Liver (tissue), 9 donors: ENCODE measurements around the gene IL7R. TPM values are rescaled to one million over a fixed set of nuclear protein-coding genes. Genes with fewer than 3 reads are reported as not detected.

Source experiments
- DNase-seq: peaks from one replicate; pipeline ENCODE4 v3.0.0-alpha.2; 2017; ENCODE audit warnings: low spot score
- H3K27ac ChIP-seq, 2 donors: one replicate each; pipeline ENCODE4 v1.7.0; 2013; ENCODE audit warnings: inconsistent platforms in 2 of 2, low read length in 2 of 2, control low read depth in 1 of 2, low read depth in 1 of 2, mild to moderate bottlenecking in 1 of 2
- H3K27me3 ChIP-seq, 4 donors: one replicate each; pipeline versions ENCODE4 v1.6.1 to v1.7.0; 2013; ENCODE audit warnings: low read length in 3 of 4, inconsistent platforms in 1 of 4, mild to moderate bottlenecking in 1 of 4, moderate library complexity in 1 of 4; ENCODE audit not compliant: control insufficient read depth in 4 of 4, insufficient read depth in 4 of 4
- H3K36me3 ChIP-seq, 4 donors: one replicate each; pipeline versions ENCODE4 v1.6.1 to v1.7.0; 2013; ENCODE audit warnings: low read length in 3 of 4, mild to moderate bottlenecking in 3 of 4, low read depth in 1 of 4, moderate library complexity in 1 of 4; ENCODE audit not compliant: control insufficient read depth in 4 of 4, insufficient read depth in 3 of 4
- H3K4me1 ChIP-seq, 4 donors: one replicate each; pipeline versions ENCODE4 v1.6.1 to v1.7.0; 2013; ENCODE audit warnings: low read length in 3 of 4, mild to moderate bottlenecking in 3 of 4, moderate library complexity in 1 of 4; ENCODE audit not compliant: control insufficient read depth in 4 of 4, insufficient read depth in 4 of 4
- H3K4me3 ChIP-seq, 3 donors: one replicate each; pipeline versions ENCODE4 v1.6.1 to v1.7.0; 2013; ENCODE audit warnings: low read length in 3 of 3, control low read depth in 1 of 3, low read depth in 1 of 3, mild to moderate bottlenecking in 1 of 3
- H3K9ac ChIP-seq, 2 donors: one replicate each; pipeline ENCODE4 v1.7.0; 2013; ENCODE audit warnings: low read length in 2 of 2, mild to moderate bottlenecking in 2 of 2, moderate library complexity in 2 of 2, control low read depth in 1 of 2, low read depth in 1 of 2
- H3K9me3 ChIP-seq, 4 donors: one replicate each; pipeline versions ENCODE4 v1.6.1 to v1.7.0; 2013; ENCODE audit warnings: low read length in 3 of 4; ENCODE audit not compliant: control insufficient read depth in 4 of 4
- ATF3 ChIP-seq: IDR thresholded peaks from 2 replicates; pipeline ENCODE4 v1.6.1; 2016; ENCODE audit warnings: antibody characterized with exemption
- EGR1 ChIP-seq, 2 donors: IDR thresholded peaks; 2 replicates each; pipeline ENCODE4 v1.6.1; 2016 to 2018; ENCODE audit warnings: antibody characterized with exemption in 2 of 2, low read depth in 2 of 2
- FOXA1 ChIP-seq: IDR thresholded peaks from 2 replicates; pipeline ENCODE4 v1.6.1; 2016; ENCODE audit warnings: antibody characterized with exemption
- FOXA2 ChIP-seq: IDR thresholded peaks from 2 replicates; pipeline ENCODE4 v1.6.1; 2016; ENCODE audit warnings: antibody characterized with exemption
- GABPA ChIP-seq, 2 donors: IDR thresholded peaks in 1 of 2; conservative IDR thresholded peaks in 1 of 2; 2 replicates each; pipeline ENCODE4 v1.6.1; 2016; ENCODE audit warnings: antibody characterized with exemption in 2 of 2, mild to moderate bottlenecking in 1 of 2, moderate library complexity in 1 of 2
- HNF4A ChIP-seq, 2 donors: conservative IDR thresholded peaks; 2 replicates each; pipeline ENCODE4 v1.6.1; 2016; ENCODE audit warnings: antibody characterized with exemption in 2 of 2, mild to moderate bottlenecking in 2 of 2
- HNF4G ChIP-seq: IDR thresholded peaks from 2 replicates; pipeline ENCODE4 v1.6.1; 2016; ENCODE audit warnings: antibody characterized with exemption
- JUND ChIP-seq, 2 donors: IDR thresholded peaks; 2 replicates each; pipeline ENCODE4 v1.6.1; 2016; ENCODE audit warnings: antibody characterized with exemption in 2 of 2
- NR2F2 ChIP-seq: IDR thresholded peaks from 2 replicates; pipeline ENCODE4 v1.6.1; 2016; ENCODE audit warnings: antibody characterized with exemption
- RAD21 ChIP-seq, 2 donors: IDR thresholded peaks; 2 replicates each; pipeline ENCODE4 v1.6.1; 2016; ENCODE audit warnings: antibody characterized with exemption in 2 of 2, mild to moderate bottlenecking in 2 of 2
- REST ChIP-seq: IDR thresholded peaks from 2 replicates; pipeline ENCODE4 v1.6.1; 2016; ENCODE audit warnings: antibody characterized with exemption, mild to moderate bottlenecking
- RXRA ChIP-seq, 2 donors: IDR thresholded peaks; 2 replicates each; pipeline ENCODE4 v1.6.1; 2017 to 2018; ENCODE audit warnings: antibody characterized with exemption in 2 of 2, mild to moderate bottlenecking in 1 of 2
- TAF1 ChIP-seq: conservative IDR thresholded peaks from 2 replicates; pipeline ENCODE4 v1.6.1; 2016; ENCODE audit warnings: antibody characterized with exemption, mild to moderate bottlenecking
- YY1 ChIP-seq: IDR thresholded peaks from 2 replicates; pipeline ENCODE4 v1.6.1; 2016; ENCODE audit warnings: antibody characterized with exemption, mild to moderate bottlenecking
- ZBTB33 ChIP-seq: IDR thresholded peaks from 2 replicates; pipeline ENCODE4 v1.6.1; 2016; ENCODE audit warnings: antibody characterized with exemption
- WGBS: extraction: QIAGEN DNeasy Blood & Tissue Kit; methylation state at CpG from one replicate; pipeline ENCODE4 v1.1.7; 2013; 5-methylcytosine and 5-hydroxymethylcytosine counted together
- polyA plus RNA-seq, 2 donors: library from polyadenylated mRNA; stranded (reverse) in 1 of 2; unstranded in 1 of 2; fragments of 200-250 nt in 1 of 2; fragments of >200 nt in 1 of 2; fragmentation: Nextera tagmentation in 1 of 2; extraction: Ambion mirVana in 1 of 2; gene quantifications; one replicate each; pipeline versions ENCODE4 v1.2.1 to v1.2.3, GENCODE V29; 2013 to 2015
- total RNA-seq, 2 donors: library from RNA; depleted of rRNA; stranded (reverse); fragments of >200 nt; gene quantifications; one replicate each; pipeline ENCODE4 v1.2.3, GENCODE V29; 2014
- TF ChIP-seq, protein P1 (sequence below): IDR thresholded peaks from 2 replicates; pipeline ENCODE4 v1.6.1; 2016; ENCODE audit warnings: antibody characterized with exemption
- donor health status: healthy.
- donor health status: healthy.
- donor health status: healthy.
- donor health status: healthy.
- donor health status: healthy.

IL7R gene
- total and polyA plus RNA-seq, 4 donors: 1.0 to 5.4 (median 2.4) TPM

GRCh38 chr5:35822511-35822910 is 34.2 kb upstream of the IL7R start:
- Histone ChIP-seq H3K36me3 (no peaks in the 10 kb centered on the region), H3K4me1 (no peaks in the 10 kb centered on the region), H3K9ac (no peak overlapping the region), H3K27ac (no peak overlapping the region), H3K4me3 (no peak overlapping the region), H3K9me3 (no peaks in the 10 kb centered on the region), H3K27me3 (peaks cover 0 to 10% (median 0%) of the 10 kb centered on the region in 4 donors)
- WGBS: 86% methylated on average over 8 of the region's 8 CpGs
- DNase-seq: no peak
- TF ChIP-seq FOXA1: no peak
- TF ChIP-seq RAD21 (IDR thresholded peaks at IDR 0.05): no peak
- TF ChIP-seq EGR1 (IDR thresholded peaks at IDR 0.05; ENCODE audit: low read depth in 2 of 2): no peak
- TF ChIP-seq TAF1: no peak
- TF ChIP-seq YY1: no peak
- no peak for TF ChIP-seq GABPA (IDR thresholded peaks at IDR 0.05 in 1 of 2, conservative IDR thresholded peaks at IDR 0.05 in 1 of 2)
- TF ChIP-seq REST: no peak
- TF ChIP-seq HNF4A (conservative IDR thresholded peaks at IDR 0.05): no peak
- TF ChIP-seq HNF4G: no peak
- TF ChIP-seq ATF3: no peak
- no peak for TF ChIP-seq FOXA2
- no peak for TF ChIP-seq JUND (IDR thresholded peaks at IDR 0.05)
- no peak for TF ChIP-seq RXRA (IDR thresholded peaks at IDR 0.05)
- no peak for TF ChIP-seq ZBTB33
- TF ChIP-seq, protein P1, sequence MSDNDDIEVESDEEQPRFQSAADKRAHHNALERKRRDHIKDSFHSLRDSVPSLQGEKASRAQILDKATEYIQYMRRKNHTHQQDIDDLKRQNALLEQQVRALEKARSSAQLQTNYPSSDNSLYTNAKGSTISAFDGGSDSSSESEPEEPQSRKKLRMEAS: no peak

DNA sequence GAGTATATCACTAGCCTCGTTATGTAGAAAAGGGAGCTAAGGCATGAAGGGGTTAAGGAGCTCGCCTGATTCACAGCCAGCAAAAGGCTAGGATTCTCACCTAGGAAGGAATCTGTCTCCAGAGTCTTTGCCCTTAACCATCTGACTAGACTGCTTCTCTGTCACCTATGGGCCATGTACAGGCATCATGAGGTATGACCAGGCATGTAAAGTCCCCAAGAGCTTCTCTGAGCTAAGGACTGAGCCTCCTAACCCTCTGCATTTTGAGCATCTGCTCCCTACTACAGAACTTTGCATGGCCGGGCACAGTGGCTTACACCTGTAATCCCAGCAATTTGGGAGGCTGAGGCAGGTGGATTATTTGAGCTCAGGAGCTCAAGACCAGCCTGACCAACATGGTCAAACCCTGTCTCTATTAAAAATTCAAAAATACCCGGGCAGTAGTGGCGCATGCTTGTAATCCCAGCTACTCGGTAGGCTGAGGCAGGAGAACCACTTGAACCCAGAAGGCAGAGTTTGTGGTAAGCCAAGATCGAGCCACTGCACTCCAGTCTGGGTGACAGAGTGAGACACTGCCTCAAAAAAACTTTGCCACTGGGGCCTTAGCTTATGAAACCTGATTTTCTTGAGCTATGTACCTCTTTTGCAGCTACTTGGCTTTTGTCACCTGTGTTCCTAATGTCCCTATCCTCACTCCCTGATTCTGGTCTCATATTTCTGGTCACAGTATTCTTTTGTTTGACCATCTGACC is 33.2 kb upstream of the IL7R start:
- 87% methylated on average over 7 of the region's 7 CpGs for WGBS
- no peak for DNase-seq
- H3K27ac ChIP-seq: no peak overlapping the region

More for the DNA sequence above, 33.2 kb upstream of the IL7R start:
- no peaks in the 10 kb centered on the region for H3K4me1 ChIP-seq
- H3K4me3 ChIP-seq: no peak overlapping the region
- H3K27me3 ChIP-seq: peaks cover 0 to 10% (median 0%) of the 10 kb centered on the region in 4 donors
- H3K36me3 ChIP-seq: no peaks in the 10 kb centered on the region
- H3K9me3 ChIP-seq: no peaks in the 10 kb centered on the region
- TF ChIP-seq HNF4A (conservative IDR thresholded peaks at IDR 0.05): no peak
- TF ChIP-seq REST: no peak
- TF ChIP-seq ZBTB33: no peak
- no peak for TF ChIP-seq FOXA2
- no peak for TF ChIP-seq JUND (IDR thresholded peaks at IDR 0.05)
- TF ChIP-seq RAD21 (IDR thresholded peaks at IDR 0.05): no peak
- no peak for TF ChIP-seq NR2F2
- TF ChIP-seq YY1: no peak
- no peak for TF ChIP-seq ATF3
- TF ChIP-seq EGR1 (IDR thresholded peaks at IDR 0.05; ENCODE audit: low read depth in 2 of 2): no peak
- no peak for TF ChIP-seq HNF4G
- no peak for TF ChIP-seq TAF1
- no peak overlapping the region for H3K9ac ChIP-seq
